SK-N-SH treated with all-trans-retinoic acid at 6 μM for 48 hours (cell line): ENCODE results near the gene KIRREL3.

ENCODE experiments used
- ATAC-seq: fragments of 200-7000 bp; cut with Tn5 transposase; 3 replicates; pipeline ENCODE4 v1.9.1; 2020; ENCODE audit warnings: mild to moderate bottlenecking, moderate library complexity
- BACH2 ChIP-seq: fragments of 250-450 bp; sonication (Bioruptor Pico); IDR thresholded peaks from 2 replicates; pipeline ENCODE4 v1.9.0; 2021; ENCODE audit warnings: mild to moderate bottlenecking, borderline replicate concordance
- CSDC2 ChIP-seq: fragments of 250-450 bp; sonication (Bioruptor Pico); IDR thresholded peaks from 2 replicates; pipeline ENCODE4 v1.5.0; 2020; ENCODE audit warnings: mild to moderate bottlenecking, moderate library complexity
- GLIS3 ChIP-seq: fragments of 250-450 bp; sonication (Bioruptor Pico); IDR thresholded peaks from 2 replicates; pipeline ENCODE4 v1.5.0; 2020; ENCODE audit warnings: mild to moderate bottlenecking, moderate library complexity
- ISL1 ChIP-seq: fragments of 250-450 bp; sonication (Bioruptor Pico); IDR thresholded peaks from 2 replicates; pipeline ENCODE4 v2.1.2; 2022; ENCODE audit warnings: mild to moderate bottlenecking, moderate library complexity
- PATZ1 ChIP-seq: fragments of 250-450 bp; sonication (Bioruptor Pico); IDR thresholded peaks from 2 replicates; pipeline ENCODE4 v1.8.0; 2020; ENCODE audit warnings: mild to moderate bottlenecking, moderate library complexity, borderline replicate concordance
- POU6F1 ChIP-seq: fragments of 250-450 bp; sonication (Bioruptor Pico); IDR thresholded peaks from 2 replicates; pipeline ENCODE4 v1.8.0; 2021; ENCODE audit warnings: low read depth, mild to moderate bottlenecking, moderate library complexity, borderline replicate concordance
- PPARA ChIP-seq: fragments of 250-450 bp; sonication (Bioruptor Pico); IDR thresholded peaks from 2 replicates; pipeline ENCODE4 v1.5.0; 2020; ENCODE audit warnings: mild to moderate bottlenecking, borderline replicate concordance
- SNAI2 ChIP-seq: fragments of 250-450 bp; sonication (Bioruptor Pico); IDR thresholded peaks from 2 replicates; pipeline ENCODE4 v1.5.0; 2020; ENCODE audit warnings: mild to moderate bottlenecking, moderate library complexity
- TCF4 ChIP-seq: fragments of 250-450 bp; sonication (Bioruptor Pico); IDR thresholded peaks from 2 replicates; pipeline ENCODE4 v1.8.0; 2021; ENCODE audit warnings: mild to moderate bottlenecking, moderate library complexity, borderline replicate concordance
- TOX ChIP-seq: fragments of 250-450 bp; sonication (Bioruptor Pico); IDR thresholded peaks from 2 replicates; pipeline ENCODE4 v1.8.0; 2021; ENCODE audit warnings: mild to moderate bottlenecking, moderate library complexity, borderline replicate concordance
- TSHZ2 ChIP-seq: fragments of 250-450 bp; sonication (Bioruptor Pico); IDR thresholded peaks from 2 replicates; pipeline ENCODE4 v1.5.0; 2020; ENCODE audit warnings: mild to moderate bottlenecking, moderate library complexity
- ZC3H10 ChIP-seq: fragments of 250-450 bp; sonication (Bioruptor Pico); IDR thresholded peaks from 2 replicates; pipeline ENCODE4 v1.5.1; 2021; ENCODE audit warnings: mild to moderate bottlenecking, moderate library complexity
- ZFP3 ChIP-seq: fragments of 250-450 bp; sonication (Bioruptor Pico); IDR thresholded peaks from 2 replicates; pipeline ENCODE4 v1.5.0; 2020; ENCODE audit warnings: mild to moderate bottlenecking, moderate library complexity
- ZNF565 ChIP-seq: fragments of 450-650 bp; formaldehyde crosslinking; conservative IDR thresholded peaks from 2 replicates; pipeline ENCODE4 v1.5.0; 2020; ENCODE audit warnings: low read depth, mild to moderate bottlenecking, moderate library complexity
- ZNF70 ChIP-seq: fragments of 450-650 bp; formaldehyde crosslinking; IDR thresholded peaks from 2 replicates; pipeline ENCODE4 v1.5.0; 2020; ENCODE audit warnings: mild to moderate bottlenecking, moderate library complexity
- ZNF8 ChIP-seq: fragments of 450-650 bp; formaldehyde crosslinking; IDR thresholded peaks from 2 replicates; pipeline ENCODE4 v1.5.0; 2020; ENCODE audit warnings: mild to moderate bottlenecking, moderate library complexity
- TF ChIP-seq, protein P1 (sequence below): fragments of 250-450 bp; sonication (Bioruptor Pico); IDR thresholded peaks from 2 replicates; pipeline ENCODE4 v1.5.1; 2021; ENCODE audit warnings: mild to moderate bottlenecking, moderate library complexity
- TF ChIP-seq, protein P2 (sequence below): fragments of 250-450 bp; sonication (Bioruptor Pico); IDR thresholded peaks from 2 replicates; pipeline ENCODE4 v1.5.1; 2020; ENCODE audit warnings: low read depth, mild to moderate bottlenecking, moderate library complexity

Gene KIRREL3

GRCh38 chr11:126416542-126417090 is 584.0 kb downstream of the KIRREL3 start:
- no peak for TF ChIP-seq ZNF70 (CRISPR knock-in tag)
- TF ChIP-seq PATZ1 = no peak
- TF ChIP-seq ZC3H10 (CRISPR knock-in tag) = no peak
- no peak for TF ChIP-seq TSHZ2
- TF ChIP-seq ZFP3 (CRISPR knock-in tag) = no peak
- no peak for TF ChIP-seq ISL1 (CRISPR knock-in tag)
- TF ChIP-seq CSDC2 = no peak
- no peak for TF ChIP-seq TCF4 (CRISPR knock-in tag)
- TF ChIP-seq POU6F1 (CRISPR knock-in tag) = no peak
- TF ChIP-seq ZNF8 (CRISPR knock-in tag) = no peak
- TF ChIP-seq BACH2 = no peak
- TF ChIP-seq GLIS3 (CRISPR knock-in tag) = no peak
- TF ChIP-seq, protein P1, sequence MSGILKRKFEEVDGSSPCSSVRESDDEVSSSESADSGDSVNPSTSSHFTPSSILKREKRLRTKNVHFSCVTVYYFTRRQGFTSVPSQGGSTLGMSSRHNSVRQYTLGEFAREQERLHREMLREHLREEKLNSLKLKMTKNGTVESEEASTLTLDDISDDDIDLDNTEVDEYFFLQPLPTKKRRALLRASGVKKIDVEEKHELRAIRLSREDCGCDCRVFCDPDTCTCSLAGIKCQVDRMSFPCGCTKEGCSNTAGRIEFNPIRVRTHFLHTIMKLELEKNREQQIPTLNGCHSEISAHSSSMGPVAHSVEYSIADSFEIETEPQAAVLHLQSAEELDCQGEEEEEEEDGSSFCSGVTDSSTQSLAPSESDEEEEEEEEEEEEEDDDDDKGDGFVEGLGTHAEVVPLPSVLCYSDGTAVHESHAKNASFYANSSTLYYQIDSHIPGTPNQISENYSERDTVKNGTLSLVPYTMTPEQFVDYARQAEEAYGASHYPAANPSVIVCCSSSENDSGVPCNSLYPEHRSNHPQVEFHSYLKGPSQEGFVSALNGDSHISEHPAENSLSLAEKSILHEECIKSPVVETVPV = no peak
- TF ChIP-seq, all 23 proteins: peak for 0
- ATAC-seq = peak; percentile 91

GRCh38 chr11:126415669-126416420 is 584.7 kb downstream of the KIRREL3 start:
- no peak for TF ChIP-seq ZNF565 (CRISPR knock-in tag)
- no peak for TF ChIP-seq TSHZ2
- TF ChIP-seq, protein P1 = no peak
- TF ChIP-seq, protein P2, sequence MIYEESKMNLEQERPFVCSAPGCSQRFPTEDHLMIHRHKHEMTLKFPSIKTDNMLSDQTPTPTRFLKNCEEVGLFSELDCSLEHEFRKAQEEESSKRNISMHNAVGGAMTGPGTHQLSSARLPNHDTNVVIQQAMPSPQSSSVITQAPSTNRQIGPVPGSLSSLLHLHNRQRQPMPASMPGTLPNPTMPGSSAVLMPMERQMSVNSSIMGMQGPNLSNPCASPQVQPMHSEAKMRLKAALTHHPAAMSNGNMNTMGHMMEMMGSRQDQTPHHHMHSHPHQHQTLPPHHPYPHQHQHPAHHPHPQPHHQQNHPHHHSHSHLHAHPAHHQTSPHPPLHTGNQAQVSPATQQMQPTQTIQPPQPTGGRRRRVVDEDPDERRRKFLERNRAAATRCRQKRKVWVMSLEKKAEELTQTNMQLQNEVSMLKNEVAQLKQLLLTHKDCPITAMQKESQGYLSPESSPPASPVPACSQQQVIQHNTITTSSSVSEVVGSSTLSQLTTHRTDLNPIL (CRISPR knock-in tag) = no peak
- no peak for TF ChIP-seq SNAI2 (CRISPR knock-in tag)
- no peak for TF ChIP-seq ZNF8 (CRISPR knock-in tag)
- no peak for TF ChIP-seq POU6F1 (CRISPR knock-in tag)
- TF ChIP-seq ZNF70 (CRISPR knock-in tag) = no peak
- no peak for TF ChIP-seq TCF4 (CRISPR knock-in tag)
- no peak for TF ChIP-seq ISL1 (CRISPR knock-in tag)
- TF ChIP-seq CSDC2 = no peak
- no peak for TF ChIP-seq PPARA (CRISPR knock-in tag)
- TF ChIP-seq TOX (CRISPR knock-in tag) = no peak
- ATAC-seq = no peak
